ENCODE measurements around the gene AK5.

AK5 gene

GRCh38 chr1:77322061-77322900, 40.5 kb downstream of the AK5 start:
- Histone ChIP-seq H3K4me1 (ENCODE audit: control insufficient read depth, low read length) (no peaks in the 10 kb centered on the region), H3K4me3 (ENCODE audit: low read length) (no peak overlapping the region), H3K36me3 (ENCODE audit: control insufficient read depth, low read length) (no peaks in the 10 kb centered on the region), H3K27me3 (ENCODE audit: control insufficient read depth, low read length) (no peaks in the 10 kb centered on the region; the same call in 1 of the 2 replicates), H3K27ac (ENCODE audit: low read depth, low read length) (no peak overlapping the region), H3F3A (ENCODE audit: control insufficient read depth, insufficient read depth) (no peaks in the 10 kb centered on the region), H3K9me2 (replicated peaks; ENCODE audit: control insufficient read depth, low read length) (no peaks in the 10 kb centered on the region), H3K4me2 (ENCODE audit: low read length) (no peak overlapping the region), H3K9me3 (ENCODE audit: control insufficient read depth, insufficient read depth, low read length) (no peaks in the 10 kb centered on the region), H3K79me2 (ENCODE audit: control insufficient read depth, low read length) (no peaks in the 10 kb centered on the region), H4K20me1 (ENCODE audit: control insufficient read depth, insufficient read depth, low read depth, low read length) (no peaks in the 10 kb centered on the region)
- TF ChIP-seq EZH2phosphoT487 (IDR thresholded peaks at IDR 0.05; ENCODE audit: borderline replicate concordance, low read length) = no peak
- TF ChIP-seq CTCF (IDR thresholded peaks at IDR 0.05; ENCODE audit: low read depth, low read length, poor library complexity, severe bottlenecking) = no peak

DNA sequence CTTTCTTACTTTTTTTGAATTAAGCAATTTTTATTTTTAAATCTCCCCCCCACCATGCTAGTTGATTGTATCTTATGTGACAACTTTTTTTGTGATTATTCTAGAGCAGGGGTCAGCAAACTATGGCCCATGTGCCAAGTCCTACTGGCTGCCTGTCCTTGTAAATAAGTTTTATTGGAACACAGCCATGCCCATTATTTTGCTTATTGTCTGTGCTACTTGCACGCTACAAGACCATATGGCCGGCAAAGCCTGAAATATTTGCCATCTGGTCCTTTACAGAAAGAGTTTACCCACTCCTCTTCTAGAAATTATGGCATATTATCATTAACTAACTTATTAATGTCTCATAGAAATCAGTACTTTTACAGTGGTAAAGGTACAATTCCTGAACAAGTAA, 51.7 kb downstream of the AK5 start:
- H3K79me2 ChIP-seq (ENCODE audit: control insufficient read depth, low read length) = no peaks in the 10 kb centered on the region
- H3K27ac ChIP-seq (ENCODE audit: low read depth, low read length) = no peak overlapping the region
- H3K27me3 ChIP-seq (ENCODE audit: control insufficient read depth, low read length) = peaks cover 2% of the 10 kb centered on the region; the same call in 1 of the 2 replicates
- no peaks in the 10 kb centered on the region for H3K4me1 ChIP-seq (ENCODE audit: control insufficient read depth, low read length)
- no peak overlapping the region for H3K4me3 ChIP-seq (ENCODE audit: low read length)
- H4K20me1 ChIP-seq (ENCODE audit: control insufficient read depth, insufficient read depth, low read depth, low read length) = no peaks in the 10 kb centered on the region
- H3F3A ChIP-seq (ENCODE audit: control insufficient read depth, insufficient read depth) = no peaks in the 10 kb centered on the region
- H3K36me3 ChIP-seq (ENCODE audit: control insufficient read depth, low read length) = no peaks in the 10 kb centered on the region
- H3K9me3 ChIP-seq (ENCODE audit: control insufficient read depth, insufficient read depth, low read length) = no peaks in the 10 kb centered on the region
- TF ChIP-seq CTCF (IDR thresholded peaks at IDR 0.05; ENCODE audit: low read depth, low read length, poor library complexity, severe bottlenecking) (no peak), EZH2phosphoT487 (IDR thresholded peaks at IDR 0.05; ENCODE audit: borderline replicate concordance, low read length) (no peak)
- H3K9me2 ChIP-seq (replicated peaks; ENCODE audit: control insufficient read depth, low read length) = no peaks in the 10 kb centered on the region
- H3K4me2 ChIP-seq (ENCODE audit: low read length) = no peak overlapping the region

DNA sequence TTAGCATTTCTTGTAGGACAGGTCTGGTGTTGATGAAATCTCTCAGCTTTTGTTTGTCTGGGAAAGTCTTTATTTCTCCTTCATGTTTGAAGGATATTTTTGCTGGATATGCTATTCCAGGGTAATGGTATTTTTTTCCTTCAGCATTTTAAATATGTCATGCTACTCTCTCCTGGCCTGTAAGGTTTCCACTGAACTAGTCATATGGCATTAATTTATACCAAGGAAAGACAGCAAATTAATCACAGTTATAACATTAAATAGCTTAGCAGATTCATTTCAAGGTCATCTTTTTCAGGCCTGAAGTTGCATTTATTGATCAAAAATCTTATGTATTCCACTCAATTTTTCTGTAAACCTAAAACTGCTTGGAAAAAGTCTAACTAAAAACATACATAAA, 54.9 kb downstream of the AK5 start:
- H3K4me3 ChIP-seq (ENCODE audit: low read length) = no peak overlapping the region

More for the DNA sequence above, 54.9 kb downstream of the AK5 start:
- Histone ChIP-seq H4K20me1 (ENCODE audit: control insufficient read depth, insufficient read depth, low read depth, low read length) (no peaks in the 10 kb centered on the region), H3K9me2 (replicated peaks; ENCODE audit: control insufficient read depth, low read length) (no peaks in the 10 kb centered on the region), H3F3A (ENCODE audit: control insufficient read depth, insufficient read depth) (no peaks in the 10 kb centered on the region), H3K27ac (ENCODE audit: low read depth, low read length) (no peak overlapping the region), H3K9me3 (ENCODE audit: control insufficient read depth, insufficient read depth, low read length) (no peaks in the 10 kb centered on the region), H3K27me3 (ENCODE audit: control insufficient read depth, low read length) (0 out of 2 replicates have a peak, but pooled peaks cover 3% of the 10 kb centered on the region), H3K79me2 (ENCODE audit: control insufficient read depth, low read length) (no peaks in the 10 kb centered on the region), H3K36me3 (ENCODE audit: control insufficient read depth, low read length) (no peaks in the 10 kb centered on the region), H3K4me2 (ENCODE audit: low read length) (no peak overlapping the region), H3K4me1 (ENCODE audit: control insufficient read depth, low read length) (no peaks in the 10 kb centered on the region)
- TF ChIP-seq CTCF (IDR thresholded peaks at IDR 0.05; ENCODE audit: low read depth, low read length, poor library complexity, severe bottlenecking) (no peak), EZH2phosphoT487 (IDR thresholded peaks at IDR 0.05; ENCODE audit: borderline replicate concordance, low read length) (no peak)
